ENCODE measurements around the gene PECR. TPM values are rescaled to one million over a fixed set of nuclear protein-coding genes. Genes with fewer than 3 reads are reported as not detected.
A peak's percentile ranks its signal among the peaks of the same experiment; 100 is the strongest.

PECR gene
- total RNA-seq, 1 experiment from 2014 or later, result 16.3 TPM

DNA sequence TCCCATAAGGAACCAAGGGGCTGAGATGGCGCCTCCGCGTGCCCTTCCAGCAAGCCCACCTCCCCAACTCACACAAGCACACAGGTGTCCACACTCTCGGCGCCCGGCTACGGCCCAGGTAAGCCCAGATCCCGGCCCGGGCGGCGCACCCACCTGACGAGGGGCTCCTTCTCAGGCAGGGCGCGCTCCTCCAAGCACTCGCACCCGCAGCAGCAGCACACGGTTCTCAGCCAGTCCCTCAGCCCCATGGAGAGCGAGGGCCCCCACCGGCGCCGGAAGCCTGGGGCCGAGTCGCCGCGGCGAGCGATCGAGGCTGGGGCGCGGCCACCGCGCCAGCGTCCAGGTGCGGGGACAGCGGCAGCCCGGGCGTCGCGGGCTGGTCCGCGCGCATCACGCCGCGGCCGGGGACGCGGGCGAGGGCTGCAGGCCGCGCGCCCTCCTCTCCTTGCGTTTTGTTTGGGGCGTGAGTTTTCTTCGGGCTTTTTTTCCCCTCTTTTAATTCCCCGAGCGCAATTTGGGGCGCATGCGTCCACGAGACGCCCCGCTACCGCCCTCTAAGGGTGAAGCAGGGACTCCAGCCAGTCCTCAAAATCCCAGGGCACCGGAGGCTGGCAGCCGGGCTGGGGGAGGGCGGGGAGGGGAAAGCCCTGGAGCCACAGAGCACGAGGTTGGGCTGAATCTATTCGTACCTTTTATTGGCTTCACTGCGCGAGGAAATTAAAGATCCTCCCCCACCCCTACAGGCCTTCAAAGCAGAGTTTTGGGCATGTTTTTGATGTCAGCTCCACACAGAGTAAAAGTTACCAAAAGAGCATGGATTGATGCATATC lies 68.3 kb downstream of the PECR start, which contains the start of gene MREG:
MREG (minus strand) TSS at position 472 of the 830 bp plus-strand sequence; CDS start at position 248, 224 bp downstream.
- DNase-seq (ENCODE audit: low read depth, low spot score), result peak; percentile 57

More for the DNA sequence above, 68.3 kb downstream of the PECR start, which contains the start of gene MREG:
- Histone ChIP-seq H2AFZ (ENCODE audit: low read depth, low read length, poor library complexity, severe bottlenecking) (no peak within 1 kb of the TSS), H3K27ac (ENCODE audit: low read depth, low read length) (peak within 1 kb of the TSS; percentile 60), H3K9ac (ENCODE audit: low read length) (peak within 1 kb of the TSS; percentile 75), H3K9me3 (ENCODE audit: control insufficient read depth in 1 of 2, insufficient read depth in 1 of 2, low read depth in 1 of 2, low read length in 2 of 2) (no peaks in the 10 kb centered on the region), H3K4me1 (ENCODE audit: control insufficient read depth in 1 of 2, insufficient read depth in 2 of 2, low read length in 2 of 2) (peaks cover 12 to 24% of the 10 kb centered on the region in 2 experiments; a peak in 3 of 4 replicates), H3K79me2 (ENCODE audit: insufficient read depth, low read length) (peaks cover 28% of the 10 kb centered on the region), H3K36me3 (ENCODE audit: control insufficient read depth in 1 of 2, insufficient read depth in 2 of 2, low read length in 2 of 2) (no peaks in the 10 kb centered on the region), H3K27me3 (ENCODE audit: insufficient read depth, low read length) (no peaks in the 10 kb centered on the region), H3K4me3 (replicated peaks in 1 of 2; ENCODE audit: low read depth in 1 of 2, low read length in 2 of 2) (peak within 1 kb of the TSS; percentile 78 to 80), H4K20me1 (ENCODE audit: insufficient read depth) (no peaks in the 10 kb centered on the region), H3K9me2 (ENCODE audit: insufficient read depth) (no peaks in the 10 kb centered on the region), H3K4me2 (ENCODE audit: low read length) (peak within 1 kb of the TSS; percentile 79)
- BruUV-seq (replicated peaks), result no TSS peak
- ChIA-PET POLR2A (no interaction called here), CTCF (no interaction called here), RAD21 (ENCODE audit: low non-redundant PET in 1 of 2, low total read pairs in 2 of 2, uncharacterized antibody in 2 of 2, unreplicated experiment in 2 of 2) (no interaction called here)
- peak; percentile 35 for TF ChIP-seq POLR2AphosphoS5 (IDR thresholded peaks at IDR 0.05; ENCODE audit: low read depth, low read length)
- TF ChIP-seq RAD21 (IDR thresholded peaks at IDR 0.05; ENCODE audit: low read depth), result peak; percentile 24
- TF ChIP-seq, protein P1, sequence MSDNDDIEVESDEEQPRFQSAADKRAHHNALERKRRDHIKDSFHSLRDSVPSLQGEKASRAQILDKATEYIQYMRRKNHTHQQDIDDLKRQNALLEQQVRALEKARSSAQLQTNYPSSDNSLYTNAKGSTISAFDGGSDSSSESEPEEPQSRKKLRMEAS (IDR thresholded peaks at IDR 0.05), result peak; percentile 83
- peak; percentile 51 for TF ChIP-seq YY1 (IDR thresholded peaks at IDR 0.05; ENCODE audit: extremely low read depth, insufficient replicate concordance, low read depth, low read length)
- TF ChIP-seq, protein P2, sequence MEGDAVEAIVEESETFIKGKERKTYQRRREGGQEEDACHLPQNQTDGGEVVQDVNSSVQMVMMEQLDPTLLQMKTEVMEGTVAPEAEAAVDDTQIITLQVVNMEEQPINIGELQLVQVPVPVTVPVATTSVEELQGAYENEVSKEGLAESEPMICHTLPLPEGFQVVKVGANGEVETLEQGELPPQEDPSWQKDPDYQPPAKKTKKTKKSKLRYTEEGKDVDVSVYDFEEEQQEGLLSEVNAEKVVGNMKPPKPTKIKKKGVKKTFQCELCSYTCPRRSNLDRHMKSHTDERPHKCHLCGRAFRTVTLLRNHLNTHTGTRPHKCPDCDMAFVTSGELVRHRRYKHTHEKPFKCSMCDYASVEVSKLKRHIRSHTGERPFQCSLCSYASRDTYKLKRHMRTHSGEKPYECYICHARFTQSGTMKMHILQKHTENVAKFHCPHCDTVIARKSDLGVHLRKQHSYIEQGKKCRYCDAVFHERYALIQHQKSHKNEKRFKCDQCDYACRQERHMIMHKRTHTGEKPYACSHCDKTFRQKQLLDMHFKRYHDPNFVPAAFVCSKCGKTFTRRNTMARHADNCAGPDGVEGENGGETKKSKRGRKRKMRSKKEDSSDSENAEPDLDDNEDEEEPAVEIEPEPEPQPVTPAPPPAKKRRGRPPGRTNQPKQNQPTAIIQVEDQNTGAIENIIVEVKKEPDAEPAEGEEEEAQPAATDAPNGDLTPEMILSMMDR (IDR thresholded peaks at IDR 0.05 in 2 of 3, conservative IDR thresholded peaks at IDR 0.05 in 1 of 3; ENCODE audit: borderline replicate concordance in 1 of 3, insufficient read depth in 1 of 3, low read depth in 2 of 3, low read length in 2 of 3), result peak; percentile 35 to 79 (median 59); a peak in 5 of 6 replicates
- TF ChIP-seq, protein P3, sequence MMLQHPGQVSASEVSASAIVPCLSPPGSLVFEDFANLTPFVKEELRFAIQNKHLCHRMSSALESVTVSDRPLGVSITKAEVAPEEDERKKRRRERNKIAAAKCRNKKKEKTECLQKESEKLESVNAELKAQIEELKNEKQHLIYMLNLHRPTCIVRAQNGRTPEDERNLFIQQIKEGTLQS (IDR thresholded peaks at IDR 0.05), result no peak
- TF ChIP-seq TCF7L2 (IDR thresholded peaks at IDR 0.05; ENCODE audit: borderline replicate concordance, extremely low read depth, insufficient read depth, insufficient read length), result no peak
- TF ChIP-seq ZNF274 (IDR thresholded peaks at IDR 0.05; ENCODE audit: low read depth, low read length), result no peak
- TF ChIP-seq ZFX (IDR thresholded peaks at IDR 0.05), result peak; percentile 82
- intact Hi-C loops (cut with micrococcal nuclease), result loop anchor here (5.0 kb wide), 1 partner anchor 61 kb away; no protein-coding TSS in a partner anchor
- peak; percentile 90 for ATAC-seq
